H9 (cell line): ENCODE results near the gene MYO1E. TPM values are rescaled to one million over a fixed set of nuclear protein-coding genes. Genes with fewer than 3 reads are reported as not detected.
A peak's percentile ranks its signal among the peaks of the same experiment; 100 is the strongest.

Experiments
- DNase-seq: peaks from one replicate; pipeline ENCODE4 v3.0.0-alpha.2; 2017
- H2AFZ ChIP-seq: one replicate; pipeline ENCODE4 v1.6.1; 2013; ENCODE audit warnings: mild to moderate bottlenecking, low read length, control low read depth, moderate library complexity
- H2AK5ac ChIP-seq: 2 replicates; pipeline ENCODE4 v1.6.1; 2013; ENCODE audit warnings: low read length, control low read depth, mixed read lengths; ENCODE audit not compliant: insufficient read length
- H2BK120ac ChIP-seq: one replicate; pipeline ENCODE4 v1.6.1; 2013; ENCODE audit warnings: low read depth, mild to moderate bottlenecking, low read length, control low read depth, inconsistent platforms; ENCODE audit not compliant: poor library complexity, severe bottlenecking
- H2BK12ac ChIP-seq: 2 replicates; pipeline ENCODE4 v1.6.1; 2013; ENCODE audit warnings: low read length, control low read depth, mixed read lengths, low read depth; ENCODE audit not compliant: insufficient read length
- H2BK15ac ChIP-seq: 2 replicates; pipeline ENCODE4 v1.6.1; 2013; ENCODE audit warnings: low read depth, low read length, control low read depth
- H2BK20ac ChIP-seq: one replicate; pipeline ENCODE4 v1.6.1; 2013; ENCODE audit warnings: low read depth, mild to moderate bottlenecking, low read length, control low read depth, inconsistent platforms; ENCODE audit not compliant: poor library complexity, severe bottlenecking
- H2BK5ac ChIP-seq: 2 replicates; pipeline ENCODE4 v1.6.1; 2013; ENCODE audit warnings: low read length, control low read depth, mixed read lengths; ENCODE audit not compliant: insufficient read length
- H3K14ac ChIP-seq: 2 replicates; pipeline ENCODE4 v1.6.1; 2013; ENCODE audit warnings: low read length, control low read depth; ENCODE audit not compliant: insufficient read depth
- H3K18ac ChIP-seq: 2 replicates; pipeline ENCODE4 v1.6.1; 2013; ENCODE audit warnings: low read depth, mild to moderate bottlenecking, mixed read lengths, low read length, control low read depth; ENCODE audit not compliant: insufficient read length
- H3K23ac ChIP-seq: 2 replicates; pipeline ENCODE4 v1.6.1; 2013; ENCODE audit warnings: low read length, control low read depth, mixed read lengths, low read depth; ENCODE audit not compliant: insufficient read length
- H3K23me2 ChIP-seq: 2 replicates; pipeline ENCODE4 v1.6.1; 2013; ENCODE audit warnings: low read depth, mild to moderate bottlenecking, mixed read lengths, low read length, control low read depth; ENCODE audit not compliant: insufficient read length, poor library complexity, severe bottlenecking
- H3K27ac ChIP-seq: 2 replicates; pipeline ENCODE4 v1.5.1; 2013; ENCODE audit warnings: low read length, control low read depth, mixed read lengths, low read depth; ENCODE audit not compliant: insufficient read length
- H3K27me3 ChIP-seq: 2 replicates; pipeline ENCODE4 v1.6.1; 2013; ENCODE audit warnings: low read length, control low read depth, inconsistent platforms; ENCODE audit not compliant: insufficient read depth
- H3K4ac ChIP-seq: 2 replicates; pipeline ENCODE4 v1.6.1; 2013; ENCODE audit warnings: low read depth, mild to moderate bottlenecking, control low read depth, inconsistent platforms, low read length, moderate library complexity
- H3K4me1 ChIP-seq: 2 replicates; pipeline ENCODE4 v1.6.1; 2013; ENCODE audit warnings: low read length, control low read depth, inconsistent platforms; ENCODE audit not compliant: insufficient read depth
- H3K4me2 ChIP-seq: 2 replicates; pipeline ENCODE4 v1.6.1; 2013; ENCODE audit warnings: low read length, control low read depth, mixed read lengths; ENCODE audit not compliant: insufficient read length, insufficient read depth
- H3K56ac ChIP-seq: 2 replicates; pipeline ENCODE4 v1.6.1; 2013; ENCODE audit warnings: low read depth, mild to moderate bottlenecking, mixed read lengths, low read length, control low read depth; ENCODE audit not compliant: insufficient read length
- H3K79me1 ChIP-seq: 2 replicates; pipeline ENCODE4 v1.6.1; 2013; ENCODE audit warnings: low read depth, mild to moderate bottlenecking, moderate library complexity, low read length, control low read depth, inconsistent platforms; ENCODE audit not compliant: insufficient read depth, poor library complexity, severe bottlenecking
- H3K79me2 ChIP-seq: 2 replicates; pipeline ENCODE4 v1.6.1; 2013; ENCODE audit warnings: low read length, control low read depth, inconsistent platforms; ENCODE audit not compliant: insufficient read depth
- H3K9ac ChIP-seq: 2 replicates; pipeline ENCODE4 v1.6.1; 2013; ENCODE audit warnings: low read length, control low read depth, mixed read lengths; ENCODE audit not compliant: insufficient read length; ENCODE audit errors: extremely low read depth
- H3K9me3 ChIP-seq: one replicate; pipeline ENCODE4 v1.6.1; 2013; ENCODE audit warnings: low read depth, low read length, inconsistent platforms; ENCODE audit not compliant: control insufficient read depth
- H3T11ph ChIP-seq: one replicate; pipeline ENCODE4 v1.6.1; 2013; ENCODE audit warnings: mild to moderate bottlenecking, low read length, control low read depth, inconsistent platforms
- H4K20me1 ChIP-seq: one replicate; pipeline ENCODE4 v1.6.1; 2013; ENCODE audit not compliant: control insufficient read depth, insufficient read length, insufficient read depth
- H4K5ac ChIP-seq: 2 replicates; pipeline ENCODE4 v1.6.1; 2013; ENCODE audit warnings: low read depth, mild to moderate bottlenecking, mixed read lengths, low read length, control low read depth; ENCODE audit not compliant: insufficient read length
- H4K8ac ChIP-seq: replicated peaks from 2 replicates; pipeline ENCODE4 v1.6.1; 2013; ENCODE audit warnings: low read length, control low read depth, mixed read lengths, low read depth; ENCODE audit not compliant: insufficient read length
- H4K91ac ChIP-seq: 2 replicates; pipeline ENCODE4 v1.6.1; 2013; ENCODE audit warnings: low read depth, mild to moderate bottlenecking, moderate library complexity, mixed read lengths, low read length, control low read depth; ENCODE audit not compliant: insufficient read length
- H3K27ac Mint-ChIP-seq, 3 experiments: 2 replicates in 2 of 3; 3 replicates in 1 of 3; pipeline ENCODE4 v1.8.0; 2020 to 2021; ENCODE audit warnings: mixed read lengths in 3 of 3, mild to moderate bottlenecking in 1 of 3, moderate library complexity in 1 of 3
- H3K27me3 Mint-ChIP-seq: 2 replicates; pipeline ENCODE4 v1.8.0; 2021; ENCODE audit warnings: low read depth, mild to moderate bottlenecking, moderate library complexity, mixed read lengths
- H3K36me3 Mint-ChIP-seq, 3 experiments: 2 replicates in 2 of 3; 3 replicates in 1 of 3; pipeline ENCODE4 v1.8.0; 2020 to 2021; ENCODE audit warnings: low read depth in 3 of 3, mixed read lengths in 3 of 3; ENCODE audit not compliant: insufficient read depth in 1 of 3
- H3K4me1 Mint-ChIP-seq, 2 experiments: 2 replicates each; pipeline ENCODE4 v1.8.0; 2020; ENCODE audit warnings: mixed read lengths in 2 of 2
- H3K4me3 Mint-ChIP-seq, 2 experiments: 2 replicates in 1 of 2; 3 replicates in 1 of 2; pipeline ENCODE4 v1.8.0; 2020 to 2021; ENCODE audit warnings: mild to moderate bottlenecking in 2 of 2, mixed read lengths in 2 of 2, moderate library complexity in 1 of 2
- H3K9me3 Mint-ChIP-seq, 2 experiments: 2 replicates in 1 of 2; 3 replicates in 1 of 2; pipeline ENCODE4 v1.8.0; 2020; ENCODE audit warnings: mild to moderate bottlenecking in 2 of 2, mixed read lengths in 2 of 2, moderate library complexity in 1 of 2
- CTCF ChIP-seq: fragments of 200-600 bp; sonication (generic); conservative IDR thresholded peaks from 3 replicates; pipeline ENCODE4 v1.8.0; 2021; ENCODE audit warnings: antibody characterized with exemption, mild to moderate bottlenecking
- WGBS: extraction: QIAGEN DNeasy Blood & Tissue Kit; methylation state at CpG from one replicate; pipeline ENCODE4 v1.1.7; 2013; ENCODE audit warnings: missing lambda C conversion rate, low lambda C conversion rate, mixed read lengths; ENCODE audit not compliant: insufficient read length; ENCODE audit errors: extremely low coverage; 5-methylcytosine and 5-hydroxymethylcytosine counted together
- total RNA-seq: library from RNA; stranded (reverse); gene quantifications from 2 replicates; pipeline ENCODE4 v1.2.1, GENCODE V29; 2021

MYO1E gene
- total RNA-seq, 1 experiment from 2014 or later = 235 TPM

DNA sequence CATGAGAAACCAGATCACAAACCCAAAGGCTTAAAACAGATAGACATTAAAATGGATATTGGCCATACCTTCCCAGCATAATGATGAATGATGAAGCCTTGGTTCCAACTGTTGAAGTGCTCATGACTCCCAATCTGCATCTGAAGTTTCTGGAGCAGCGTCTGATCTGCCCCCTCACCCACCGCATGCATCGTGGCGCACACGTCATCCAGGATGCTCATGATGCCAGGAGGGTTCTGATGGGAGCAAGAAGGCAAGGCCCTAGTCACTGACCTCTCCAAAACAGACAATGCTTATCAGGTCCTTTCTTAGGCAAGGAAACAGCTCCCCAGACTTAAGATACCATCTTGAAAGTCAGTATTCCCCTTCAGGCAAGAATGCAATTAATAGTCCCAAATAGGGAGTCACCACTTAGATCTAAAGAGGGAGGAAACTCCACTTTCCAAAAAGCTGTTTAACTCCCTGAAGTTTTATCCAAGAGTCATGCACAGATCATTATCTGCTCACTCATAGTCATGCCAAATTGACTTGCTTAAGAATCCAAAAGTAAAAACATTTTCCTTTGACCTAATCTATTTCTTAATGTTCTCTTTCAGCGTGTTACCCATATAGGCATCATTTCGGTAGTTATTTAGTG is 163.9 kb downstream of the MYO1E start:
- peaks cover 9 to 78% (median 72%) of the 10 kb centered on the region in 3 experiments; a peak in 6 of 7 replicates for H3K36me3 Mint-ChIP-seq
- H2AFZ ChIP-seq = no peak overlapping the region
- no peak overlapping the region for H2BK12ac ChIP-seq
- H4K5ac ChIP-seq = no peak overlapping the region
- no peaks in the 10 kb centered on the region for H3K9me3 ChIP-seq
- H3K79me2 ChIP-seq = no peaks in the 10 kb centered on the region
- no peak overlapping the region for H3K27ac ChIP-seq
- no peak overlapping the region for H3K4me2 ChIP-seq
- no peak overlapping the region; a peak in 1 of 7 replicates for H3K27ac Mint-ChIP-seq
- WGBS = no CpG with 5 or more reads among the region's 7 CpGs
- no peak overlapping the region for H2AK5ac ChIP-seq
- no peak overlapping the region for H3T11ph ChIP-seq
- no peak overlapping the region for H2BK5ac ChIP-seq
- H4K20me1 ChIP-seq = no peaks in the 10 kb centered on the region
- no peaks in the 10 kb centered on the region for H3K79me1 ChIP-seq
- DNase-seq = no peak
- H3K14ac ChIP-seq = no peak overlapping the region
- no peaks in the 10 kb centered on the region for H3K27me3 ChIP-seq
- H3K18ac ChIP-seq = no peak overlapping the region
- no peaks in the 10 kb centered on the region for H3K27me3 Mint-ChIP-seq
- no peaks in the 10 kb centered on the region for H3K4me1 ChIP-seq
- H2BK15ac ChIP-seq = 0 out of 2 replicates have a peak overlapping the region, but pooled peaks have one; percentile 37
- H3K23ac ChIP-seq = no peak overlapping the region
- TF ChIP-seq CTCF = no peak
- no peak overlapping the region for H3K4ac ChIP-seq
- H4K91ac ChIP-seq = no peak overlapping the region
- no peak overlapping the region for H3K4me3 Mint-ChIP-seq
- H3K56ac ChIP-seq = no peak overlapping the region
- H3K9me3 Mint-ChIP-seq = no peaks in the 10 kb centered on the region
- H2BK20ac ChIP-seq = no peak overlapping the region
- no peaks in the 10 kb centered on the region for H3K4me1 Mint-ChIP-seq
- H2BK120ac ChIP-seq = no peak overlapping the region
- H3K23me2 ChIP-seq = no peaks in the 10 kb centered on the region
- H4K8ac ChIP-seq = no peak overlapping the region
- H3K9ac ChIP-seq = no peak overlapping the region
